CD4-positive, CD25-positive, alpha-beta regulatory T cell (primary cell): ENCODE results near the gene SMCR8. TPM values are rescaled to one million over a fixed set of nuclear protein-coding genes. Genes with fewer than 3 reads are reported as not detected.
"Not testable (repeated sequence)": the region's sequence is repeated elsewhere in the genome, so short reads cannot be mapped to it uniquely, and the experiment has no call there.

Experiments used
- ATAC-seq, 2 donors: fragments of 150-1000 bp; cut with Tn5 transposase; one replicate each; pipeline ENCODE4 v1.10.0; 2021; ENCODE audit warnings: low read depth in 2 of 2, moderate number of reproducible peaks in 2 of 2, moderate library complexity in 1 of 2
- DNase-seq, 3 donors: peaks; one replicate each; pipeline versions ENCODE4 v3.0.0 to v3.0.0-alpha.2; 2012 to 2022; ENCODE audit warnings: mixed read lengths in 1 of 3
- H3K27ac ChIP-seq: one replicate; pipeline ENCODE4 v1.7.0; 2013; ENCODE audit warnings: mild to moderate bottlenecking, low read length; ENCODE audit not compliant: insufficient read depth, poor library complexity, severe bottlenecking
- H3K27me3 ChIP-seq: one replicate; pipeline ENCODE4 v1.7.0; 2013; ENCODE audit warnings: low read length; ENCODE audit not compliant: control insufficient read depth, insufficient read depth
- H3K36me3 ChIP-seq: one replicate; pipeline ENCODE4 v1.7.0; 2013; ENCODE audit warnings: mild to moderate bottlenecking, low read length, moderate library complexity; ENCODE audit not compliant: control insufficient read depth, insufficient read depth
- H3K4me1 ChIP-seq: 2 replicates; pipeline ENCODE4 v1.7.0; 2013; ENCODE audit warnings: mild to moderate bottlenecking, low read length; ENCODE audit not compliant: insufficient read depth, control insufficient read depth, poor library complexity, severe bottlenecking
- H3K4me3 ChIP-seq: one replicate; pipeline ENCODE4 v1.7.0; 2013; ENCODE audit warnings: low read depth, mild to moderate bottlenecking, low read length, moderate library complexity
- H3K9me3 ChIP-seq, 2 experiments: 1 replicate in 1 of 2; 2 replicates in 1 of 2; pipeline ENCODE4 v1.7.0; 2013; ENCODE audit warnings: low read length in 2 of 2, mild to moderate bottlenecking in 1 of 2, moderate library complexity in 1 of 2; ENCODE audit not compliant: control insufficient read depth in 2 of 2
- H3K27ac Mint-ChIP-seq, 3 donors: one replicate each; pipeline ENCODE4 v1.8.0; 2020 to 2022; ENCODE audit warnings: mild to moderate bottlenecking in 3 of 3, mixed read lengths in 3 of 3, moderate library complexity in 2 of 3
- H3K27me3 Mint-ChIP-seq: one replicate; pipeline ENCODE4 v1.8.0; 2022; ENCODE audit warnings: mild to moderate bottlenecking, mixed read lengths
- H3K36me3 Mint-ChIP-seq: one replicate; pipeline ENCODE4 v1.8.0; 2020; ENCODE audit warnings: mixed read lengths
- H3K4me1 Mint-ChIP-seq, 4 donors: one replicate each; pipeline ENCODE4 v1.8.0; 2020 to 2022; ENCODE audit warnings: mixed read lengths in 4 of 4, mild to moderate bottlenecking in 1 of 4
- H3K4me3 Mint-ChIP-seq, 4 donors: one replicate each; pipeline ENCODE4 v1.8.0; 2020 to 2022; ENCODE audit warnings: mild to moderate bottlenecking in 4 of 4, mixed read lengths in 4 of 4, moderate library complexity in 3 of 4
- H3K9me3 Mint-ChIP-seq, 7 donors: one replicate each; pipeline ENCODE4 v1.8.0; 2020 to 2022; ENCODE audit warnings: mixed read lengths in 7 of 7, mild to moderate bottlenecking in 3 of 7, moderate library complexity in 2 of 7
- polyA plus RNA-seq, 4 donors: library from polyadenylated mRNA; unstranded; fragments of 300-500 nt; fragmentation: Illumina TruSeq; gene quantifications; one replicate each; pipeline ENCODE4 v1.2.3, GENCODE V29; 2021
- total RNA-seq: library from RNA; stranded (reverse); gene quantifications from one replicate; pipeline ENCODE4 v1.2.3, GENCODE V29; 2022

Gene SMCR8
- total and polyA plus RNA-seq, 5 donors from 2014 or later, result 3.5 to 48.3 (median 5.7) TPM

DNA sequence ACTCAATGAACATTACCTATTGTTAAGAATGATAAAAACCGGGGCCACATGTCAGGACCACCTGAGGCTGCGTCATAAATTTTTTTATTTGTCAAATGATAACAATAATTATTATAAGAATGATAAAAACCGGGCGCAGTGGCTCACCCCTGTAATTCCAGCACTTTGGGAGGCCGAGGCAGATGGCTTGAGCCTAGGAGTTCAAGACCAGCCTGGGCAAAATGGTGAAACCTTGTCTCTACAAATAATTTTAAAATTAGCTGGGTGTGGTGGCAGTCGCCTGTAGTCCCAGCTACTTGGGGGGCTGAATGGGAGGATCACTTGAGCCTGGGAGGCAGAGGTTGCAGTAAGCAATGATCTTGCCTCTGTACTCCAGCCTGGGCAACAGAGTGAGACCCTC is 49.1 kb downstream of the SMCR8 start:
- Mint-ChIP-seq H3K36me3 (no peaks in the 10 kb centered on the region), H3K27me3 (no peaks in the 10 kb centered on the region), H3K27ac (no peak overlapping the region), H3K4me3 (no peak overlapping the region), H3K9me3 (no peaks in the 10 kb centered on the region), H3K4me1 (peaks cover 0 to 23% (median 12%) of the 10 kb centered on the region in 4 donors)
- peaks cover 17% of the 10 kb centered on the region for H3K4me1 ChIP-seq
- H3K27ac ChIP-seq, result no peak overlapping the region
- no peak for DNase-seq
- no peaks in the 10 kb centered on the region for H3K36me3 ChIP-seq
- no peaks in the 10 kb centered on the region for H3K27me3 ChIP-seq
- H3K9me3 ChIP-seq, result no peaks in the 10 kb centered on the region
- no peak overlapping the region for H3K4me3 ChIP-seq
- no peak for ATAC-seq

DNA sequence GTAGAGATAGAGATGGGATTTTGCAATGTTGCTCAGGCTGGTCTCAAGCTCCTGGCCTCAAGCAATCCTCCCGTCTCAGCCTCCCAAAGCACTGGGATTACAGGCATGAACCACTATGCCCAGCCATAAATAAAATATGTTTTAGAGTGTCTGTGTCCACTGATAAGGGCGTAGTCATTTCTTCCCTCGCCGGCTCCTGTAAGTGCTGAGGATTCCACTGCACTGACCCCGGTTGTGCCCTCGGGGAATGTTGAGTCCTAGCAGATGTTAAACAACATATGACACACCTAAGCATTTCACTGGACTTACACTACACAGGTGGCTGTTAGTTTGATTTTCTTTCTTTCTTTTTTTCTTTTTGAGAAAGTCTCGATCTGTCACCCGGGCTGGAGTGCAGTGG is 53.9 kb downstream of the SMCR8 start:
- peaks cover 5% of the 10 kb centered on the region for H3K4me1 ChIP-seq
- Mint-ChIP-seq H3K27me3 (no peaks in the 10 kb centered on the region), H3K4me1 (peaks cover 2 to 12% (median 7%) of the 10 kb centered on the region in 4 donors), H3K9me3 (no peaks in the 10 kb centered on the region), H3K36me3 (no peaks in the 10 kb centered on the region), H3K4me3 (no peak overlapping the region), H3K27ac (no peak overlapping the region)
- H3K4me3 ChIP-seq, result no peak overlapping the region
- no peaks in the 10 kb centered on the region for H3K9me3 ChIP-seq
- ATAC-seq (no peak), DNase-seq (no peak)
- no peak overlapping the region for H3K27ac ChIP-seq
- H3K36me3 ChIP-seq, result no peaks in the 10 kb centered on the region
- peaks cover 2% of the 10 kb centered on the region for H3K27me3 ChIP-seq

DNA sequence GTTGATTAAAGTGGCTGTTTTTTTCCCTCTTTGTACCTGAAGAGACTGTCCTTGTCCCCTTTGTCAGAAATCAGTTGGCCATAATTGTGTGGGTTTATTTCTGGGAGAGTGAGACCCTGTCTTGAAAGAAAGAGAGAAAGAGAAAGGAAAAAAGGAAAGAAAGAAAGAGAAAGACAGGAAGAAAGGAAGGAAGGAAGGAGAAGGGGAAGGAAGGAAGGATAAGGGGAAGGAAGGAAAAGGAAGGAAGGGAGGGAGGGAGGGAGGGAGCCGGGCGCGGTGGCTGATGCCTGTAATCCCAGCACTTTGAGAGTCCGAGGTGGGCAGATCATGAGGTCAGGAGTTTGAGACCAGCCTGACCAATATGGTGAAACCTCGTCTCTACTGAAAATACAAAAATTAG is 55.7 kb downstream of the SMCR8 start:
- no peak overlapping the region for H3K4me3 ChIP-seq
- H3K9me3 ChIP-seq, result no peaks in the 10 kb centered on the region
- Mint-ChIP-seq H3K4me3 (no peak overlapping the region), H3K4me1 (peaks cover 2 to 12% (median 7%) of the 10 kb centered on the region in 4 donors), H3K27me3 (no peaks in the 10 kb centered on the region), H3K27ac (no peak overlapping the region), H3K9me3 (peaks cover 0 to 2% (median 0%) of the 10 kb centered on the region in 7 donors), H3K36me3 (no peaks in the 10 kb centered on the region)
- DNase-seq (no peak), ATAC-seq (no peak)
- H3K4me1 ChIP-seq, result peaks cover 5% of the 10 kb centered on the region
- no peaks in the 10 kb centered on the region for H3K36me3 ChIP-seq
- H3K27ac ChIP-seq, result no peak overlapping the region
- H3K27me3 ChIP-seq, result peaks cover 2% of the 10 kb centered on the region

DNA sequence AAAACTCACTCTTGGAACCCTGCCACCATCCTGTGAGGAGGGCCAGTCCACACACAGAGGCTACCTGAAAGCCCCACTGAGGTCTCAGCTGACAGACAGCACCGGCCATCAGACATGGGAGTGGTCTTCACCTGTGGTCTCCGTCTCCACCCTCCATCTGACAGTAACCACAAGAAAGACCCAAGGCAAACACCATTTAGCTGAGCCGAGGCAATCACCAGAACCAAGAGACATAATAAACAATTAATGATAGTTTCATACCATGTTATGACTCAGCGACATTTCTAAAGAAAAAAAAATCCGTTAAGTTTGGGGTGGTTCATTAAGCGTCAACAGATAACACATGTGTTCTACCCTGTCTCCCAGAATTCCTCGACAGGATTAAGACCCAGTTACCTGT is 56.4 kb downstream of the SMCR8 start:
- peaks cover 2 to 12% (median 7%) of the 10 kb centered on the region in 4 donors for H3K4me1 Mint-ChIP-seq
- DNase-seq, result peak in 1 of 3 donors; percentile 55
- Histone ChIP-seq H3K36me3 (no peaks in the 10 kb centered on the region), H3K4me3 (no peak overlapping the region), H3K4me1 (peaks cover 5% of the 10 kb centered on the region), H3K27ac (no peak overlapping the region), H3K9me3 (no peaks in the 10 kb centered on the region), H3K27me3 (peaks cover 2% of the 10 kb centered on the region)
- peak overlapping the region in 1 of 3 donors; percentile 47 for H3K27ac Mint-ChIP-seq
- H3K9me3 Mint-ChIP-seq, result peaks cover 0 to 2% (median 0%) of the 10 kb centered on the region in 7 donors
- no peak for ATAC-seq
- no peak overlapping the region for H3K4me3 Mint-ChIP-seq
- no peaks in the 10 kb centered on the region for H3K27me3 Mint-ChIP-seq
- H3K36me3 Mint-ChIP-seq, result no peaks in the 10 kb centered on the region

DNA sequence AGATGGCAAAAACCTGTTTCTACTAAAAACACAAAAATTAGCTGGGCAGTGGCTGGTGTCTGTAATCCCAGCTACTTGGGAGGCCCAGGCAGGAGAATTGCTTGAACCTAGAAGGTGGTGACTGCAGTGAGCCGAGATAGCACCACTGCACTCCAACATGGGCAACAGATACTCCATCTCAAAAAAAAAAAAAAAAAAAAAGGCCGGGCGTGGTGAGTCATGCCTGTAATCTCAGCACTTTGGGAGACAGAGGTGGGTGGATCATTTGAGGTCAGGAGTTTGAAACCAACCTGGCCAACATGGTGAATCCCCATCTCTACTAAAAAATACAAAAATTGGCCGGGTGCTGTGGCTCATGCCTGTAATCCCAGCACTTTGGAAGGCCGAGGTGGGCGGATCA is 58.1 kb downstream of the SMCR8 start:
- not testable (repeated sequence) for H3K9me3 Mint-ChIP-seq, H3K4me3 Mint-ChIP-seq, H3K36me3 Mint-ChIP-seq, H3K27ac Mint-ChIP-seq, H3K4me3 ChIP-seq, H3K9me3 ChIP-seq, H3K36me3 ChIP-seq, H3K27ac ChIP-seq, H3K27me3 ChIP-seq, H3K27me3 Mint-ChIP-seq, H3K4me1 ChIP-seq, ATAC-seq
- peaks cover 2 to 13% (median 8%) of the 10 kb centered on the region in 4 donors for H3K4me1 Mint-ChIP-seq
- peak in 1 of 3 donors; percentile 10 for DNase-seq

DNA sequence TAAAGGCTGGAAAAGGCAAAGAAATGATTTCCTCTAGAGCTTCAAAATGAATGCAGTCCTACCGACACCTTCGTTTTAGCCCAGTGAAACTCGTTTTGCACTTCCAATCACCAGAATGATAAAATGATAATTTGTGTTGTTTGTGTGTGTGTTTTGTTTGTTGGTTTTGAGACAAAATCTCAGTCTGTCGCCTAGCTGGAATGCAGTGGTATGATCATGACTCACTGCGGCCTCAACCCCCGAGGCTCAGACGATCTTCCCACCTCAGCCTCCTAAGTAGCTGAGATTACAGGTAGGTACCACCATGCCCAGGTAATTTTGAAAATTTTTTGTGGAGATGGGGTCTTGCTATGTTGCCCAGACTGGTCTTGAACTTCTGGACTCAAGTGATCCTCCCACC is 59.1 kb downstream of the SMCR8 start:
- DNase-seq (no peak), ATAC-seq (no peak)
- peaks cover 5% of the 10 kb centered on the region for H3K4me1 ChIP-seq
- H3K9me3 ChIP-seq, result no peaks in the 10 kb centered on the region
- peaks cover 0 to 2% (median 0%) of the 10 kb centered on the region in 7 donors for H3K9me3 Mint-ChIP-seq
- no peaks in the 10 kb centered on the region for H3K36me3 Mint-ChIP-seq
- no peaks in the 10 kb centered on the region for H3K27me3 Mint-ChIP-seq
- H3K4me3 Mint-ChIP-seq, result no peak overlapping the region
- H3K27ac Mint-ChIP-seq, result no peak overlapping the region
- H3K27me3 ChIP-seq, result peaks cover 2% of the 10 kb centered on the region
- no peaks in the 10 kb centered on the region for H3K36me3 ChIP-seq
- no peak overlapping the region for H3K4me3 ChIP-seq
- H3K27ac ChIP-seq, result no peak overlapping the region
- peaks cover 2 to 13% (median 8%) of the 10 kb centered on the region in 4 donors for H3K4me1 Mint-ChIP-seq

Other genes starting within 250 kb of the SMCR8 start
- 54.5 TPM for gene DRG2, start 227.3 kb upstream of the SMCR8 start, total RNA-seq
- gene DRG2, start 227.3 kb upstream of the SMCR8 start, polyA plus RNA-seq, result 10 to 100 TPM; 36.4 to 45.3 (median 41.4) TPM
- 0.81 TPM for gene MYO15A, start 206.5 kb upstream of the SMCR8 start, total RNA-seq
- gene MYO15A, start 206.5 kb upstream of the SMCR8 start, polyA plus RNA-seq, result under 1 TPM in 3 of 4 donors, not detected in 1; 0.19 to 0.35 (median 0.25) TPM
- gene ALKBH5, start 131.5 kb upstream of the SMCR8 start, total RNA-seq, result 118 TPM
- 100 to 1,000 TPM; 102 to 123 (median 115) TPM for gene ALKBH5, start 131.5 kb upstream of the SMCR8 start, polyA plus RNA-seq
- gene LLGL1, start 89.7 kb upstream of the SMCR8 start, total RNA-seq, result 16.6 TPM
- 1 to 10 TPM; 1.0 to 2.2 (median 1.6) TPM for gene LLGL1, start 89.7 kb upstream of the SMCR8 start, polyA plus RNA-seq
- gene FLII, start 56.6 kb upstream of the SMCR8 start, total RNA-seq, result 344 TPM
- gene FLII, start 56.6 kb upstream of the SMCR8 start, polyA plus RNA-seq, result 100 to 1,000 TPM; 123 to 154 (median 127) TPM
- gene MIEF2, start 54.6 kb upstream of the SMCR8 start, total RNA-seq, result 12.1 TPM
- 10 to 100 TPM; 11.7 to 19.9 (median 15.2) TPM for gene MIEF2, start 54.6 kb upstream of the SMCR8 start, polyA plus RNA-seq
- gene TOP3A, start 299 bp upstream of the SMCR8 start, total RNA-seq, result 50.4 TPM
- gene TOP3A, start 299 bp upstream of the SMCR8 start, polyA plus RNA-seq, result 10 to 100 TPM; 17.0 to 19.7 (median 18.4) TPM
- 19.0 TPM for gene SHMT1, start 48.3 kb downstream of the SMCR8 start, total RNA-seq
- 10 to 100 TPM; 31.5 to 44.7 (median 35.9) TPM for gene SHMT1, start 48.3 kb downstream of the SMCR8 start, polyA plus RNA-seq
- gene EVPLL, start 62.5 kb downstream of the SMCR8 start, total RNA-seq, result not detected
- under 1 TPM in 1 of 4 donors, not detected in 3; 0.25 TPM for gene EVPLL, start 62.5 kb downstream of the SMCR8 start, polyA plus RNA-seq
- not detected for gene LGALS9C, start 161.5 kb downstream of the SMCR8 start, total RNA-seq
- 1 to 10 TPM in 1 of 4 donors, under 1 TPM in 1, not detected in 2; 0.45 to 1.3 TPM for gene LGALS9C, start 161.5 kb downstream of the SMCR8 start, polyA plus RNA-seq